Uterus (tissue), 4 donors: ENCODE measurements around the gene TNRC18. TPM values are rescaled to one million over a fixed set of nuclear protein-coding genes. Genes with fewer than 3 reads are reported as not detected.
A peak's percentile ranks its signal among the peaks of the same experiment; 100 is the strongest.

ENCODE experiments used
- DNase-seq, 2 donors: peaks; one replicate each; pipeline ENCODE4 v3.0.0-alpha.2; 2019 to 2020
- H3K27ac ChIP-seq, 2 donors: fragments of 200-600 bp; sonication (generic); 1 replicate in 1 of 2; 2 replicates in 1 of 2; pipeline ENCODE4 v1.5.1; 2016 to 2018
- H3K27me3 ChIP-seq, 2 donors: fragments of 200-600 bp; sonication (generic); one replicate each; pipeline ENCODE4 v1.5.1; 2018 to 2019; ENCODE audit warnings: control low read depth in 1 of 2
- H3K36me3 ChIP-seq, 2 donors: fragments of 200-600 bp; sonication (generic); one replicate each; pipeline ENCODE4 v1.5.1; 2019; ENCODE audit warnings: control low read depth in 1 of 2
- H3K4me1 ChIP-seq, 2 donors: fragments of 200-600 bp; sonication (generic); one replicate each; pipeline ENCODE4 v1.5.1; 2018 to 2019; ENCODE audit warnings: control low read depth in 1 of 2
- H3K4me3 ChIP-seq, 2 donors: fragments of 200-600 bp; sonication (generic); 1 replicate in 1 of 2; 2 replicates in 1 of 2; pipeline ENCODE4 v1.5.1; 2018 to 2019; ENCODE audit warnings: mild to moderate bottlenecking in 1 of 2
- H3K9me3 ChIP-seq, 2 donors: fragments of 200-600 bp; sonication (generic); one replicate each; pipeline ENCODE4 v1.5.1; 2019; ENCODE audit warnings: control low read depth in 1 of 2
- CTCF ChIP-seq, 4 experiments: fragments of 200-600 bp in 2 of 4; fragments of 450-650 bp in 2 of 4; sonication (generic) in 2 of 4; IDR thresholded peaks; one replicate each; pipeline ENCODE4 v1.5.1; 2016 to 2019; ENCODE audit warnings: antibody characterized with exemption in 4 of 4, mild to moderate bottlenecking in 2 of 4, moderate library complexity in 1 of 4
- POLR2A ChIP-seq, 2 donors: fragments of 450-650 bp; IDR thresholded peaks; one replicate each; pipeline ENCODE4 v1.6.1; 2016; ENCODE audit warnings: antibody characterized with exemption in 2 of 2, mild to moderate bottlenecking in 1 of 2, moderate library complexity in 1 of 2
- intact Hi-C: fragments of 100-400 bp; cut with DNase I; formaldehyde crosslinking; loops from one replicate; pipeline ENCODE4 v1.15.1; 2023; ENCODE audit warnings: low total_unique reads
- total RNA-seq, 4 donors: library from RNA; depleted of rRNA in 3 of 4; stranded (reverse); fragments of >200 nt in 3 of 4; gene quantifications; one replicate each; pipeline versions ENCODE4 v1.1.0 to v1.2.4, GENCODE V29; 2014 to 2023
- donor health status: DM: yes; HTN: yes; CAD: no.

The TNRC18 gene
- total RNA-seq, 4 donors from 2014 or later: 28.2 to 179 (median 62.1) TPM

- Histone ChIP-seq H3K27me3 (no peaks in the 10 kb centered on the region), H3K36me3 (no peaks in the 10 kb centered on the region), H3K9me3 (no peaks in the 10 kb centered on the region), H3K4me3 (no peak overlapping the region), H3K4me1 (peaks cover 0 to 14% of the 10 kb centered on the region in 2 donors), H3K27ac (no peak overlapping the region)
- DNase-seq: no peak
- no peak for TF ChIP-seq CTCF (IDR thresholded peaks at IDR 0.05)
- TF ChIP-seq POLR2A (IDR thresholded peaks at IDR 0.05): no peak
- intact Hi-C loops: no loop called here
Observed at GRCh38 chr7:5431560-5432015, 8.0 kb upstream of the TNRC18 start.

- Histone ChIP-seq H3K4me1 (peaks cover 0 to 14% of the 10 kb centered on the region in 2 donors), H3K9me3 (no peaks in the 10 kb centered on the region), H3K27ac (peak overlapping the region; percentile 97 to 99), H3K4me3 (no peak overlapping the region), H3K27me3 (no peaks in the 10 kb centered on the region), H3K36me3 (no peaks in the 10 kb centered on the region)
- DNase-seq: no peak
- no peak for TF ChIP-seq POLR2A (IDR thresholded peaks at IDR 0.05)
- TF ChIP-seq CTCF (IDR thresholded peaks at IDR 0.05): no peak
- intact Hi-C loops: no loop called here
Observed at GRCh38 chr7:5430612-5430947, 6.9 kb upstream of the TNRC18 start.

- peaks cover 0 to 14% of the 10 kb centered on the region in 2 donors for H3K4me1 ChIP-seq
- TF ChIP-seq POLR2A (IDR thresholded peaks at IDR 0.05) (no peak), CTCF (IDR thresholded peaks at IDR 0.05) (no peak)
- H3K9me3 ChIP-seq: no peaks in the 10 kb centered on the region
- DNase-seq: peak; percentile 43 to 61
- no peaks in the 10 kb centered on the region for H3K27me3 ChIP-seq
- intact Hi-C loops: no loop called here
- H3K27ac ChIP-seq: peak overlapping the region; percentile 97 to 99
- H3K36me3 ChIP-seq: no peaks in the 10 kb centered on the region
- peak overlapping the region; percentile 74 to 78 for H3K4me3 ChIP-seq
Observed at GRCh38 chr7:5429857-5430611, 6.4 kb upstream of the TNRC18 start.

GRCh38 chr7:5429253-5429856, 5.7 kb upstream of the TNRC18 start:
- Histone ChIP-seq H3K4me1 (peaks cover 0 to 14% of the 10 kb centered on the region in 2 donors), H3K9me3 (no peaks in the 10 kb centered on the region), H3K36me3 (no peaks in the 10 kb centered on the region), H3K4me3 (peak overlapping the region; percentile 74 to 78), H3K27ac (peak overlapping the region; percentile 97 to 99), H3K27me3 (no peaks in the 10 kb centered on the region)
- intact Hi-C loops: no loop called here
- no peak for TF ChIP-seq POLR2A (IDR thresholded peaks at IDR 0.05)
- TF ChIP-seq CTCF (IDR thresholded peaks at IDR 0.05): no peak
- DNase-seq: peak in 1 of 2 donors; percentile 60
